CD8-positive, alpha-beta memory T cell (primary cell): Measurements from ENCODE around the gene CPNE2. TPM values are rescaled to one million over a fixed set of nuclear protein-coding genes. Genes with fewer than 3 reads are reported as not detected.
"Not testable (repeated sequence)": the region's sequence is repeated elsewhere in the genome, so short reads cannot be mapped to it uniquely, and the experiment has no call there.

Experiments
- CTCF ChIA-PET: fragments of 350-600 bp; sonication (Branson Sonifier 250); formaldehyde crosslinking; loops from one replicate; lab custom pipeline; 2021; ENCODE audit warnings: antibody characterized with exemption; lab: Charles Lee
- POLR2A ChIA-PET: fragments of 350-600 bp; sonication (Branson Sonifier 250); formaldehyde crosslinking; loops from one replicate; lab custom pipeline; 2021; ENCODE audit warnings: antibody characterized with exemption; lab: Charles Lee
- DNase-seq, 5 donors: peaks; one replicate each; pipeline versions ENCODE4 v3.0.0 to v3.0.0-alpha.2; 2020 to 2022; ENCODE audit warnings: mixed read lengths in 1 of 5
- H3K27ac ChIP-seq: one replicate; pipeline ENCODE4 v1.7.0; 2013; ENCODE audit warnings: low read depth, mild to moderate bottlenecking, low read length, moderate library complexity
- H3K27me3 ChIP-seq: 2 replicates; pipeline ENCODE4 v1.7.0; 2013; ENCODE audit warnings: low read length, mild to moderate bottlenecking; ENCODE audit not compliant: insufficient read depth, poor library complexity, severe bottlenecking
- H3K36me3 ChIP-seq: 2 replicates; pipeline ENCODE4 v1.7.0; 2013; ENCODE audit warnings: mild to moderate bottlenecking, low read length, moderate library complexity; ENCODE audit not compliant: insufficient read depth
- H3K4me1 ChIP-seq: 2 replicates; pipeline ENCODE4 v1.7.0; 2013; ENCODE audit warnings: mild to moderate bottlenecking, low read length, moderate library complexity; ENCODE audit not compliant: insufficient read depth
- H3K4me3 ChIP-seq: 2 replicates; pipeline ENCODE4 v1.7.0; 2013; ENCODE audit warnings: mild to moderate bottlenecking, low read length
- H3K9me3 ChIP-seq: 2 replicates; pipeline ENCODE4 v1.7.0; 2013; ENCODE audit warnings: mild to moderate bottlenecking, low read length
- H3K27ac Mint-ChIP-seq, 8 donors: one replicate each; pipeline ENCODE4 v1.8.0; 2020 to 2021; ENCODE audit warnings: mixed read lengths in 8 of 8, mild to moderate bottlenecking in 6 of 8, inconsistent platforms in 3 of 8, moderate library complexity in 3 of 8
- H3K27me3 Mint-ChIP-seq, 2 donors: one replicate each; pipeline ENCODE4 v1.8.0; 2020 to 2021; ENCODE audit warnings: mixed read lengths in 2 of 2, mild to moderate bottlenecking in 1 of 2, moderate library complexity in 1 of 2
- H3K36me3 Mint-ChIP-seq, 3 donors: one replicate each; pipeline ENCODE4 v1.8.0; 2020 to 2021; ENCODE audit warnings: mixed read lengths in 3 of 3, inconsistent platforms in 1 of 3, mild to moderate bottlenecking in 1 of 3
- H3K4me1 Mint-ChIP-seq, 3 donors: one replicate each; pipeline ENCODE4 v1.8.0; 2020 to 2021; ENCODE audit warnings: mixed read lengths in 3 of 3, inconsistent platforms in 1 of 3, mild to moderate bottlenecking in 1 of 3
- H3K4me3 Mint-ChIP-seq, 7 donors: one replicate each; pipeline ENCODE4 v1.8.0; 2020 to 2021; ENCODE audit warnings: mixed read lengths in 7 of 7, mild to moderate bottlenecking in 6 of 7, moderate library complexity in 4 of 7, inconsistent platforms in 2 of 7
- H3K9me3 Mint-ChIP-seq, 5 donors: one replicate each; pipeline ENCODE4 v1.8.0; 2020 to 2022; ENCODE audit warnings: mixed read lengths in 5 of 5, mild to moderate bottlenecking in 3 of 5, moderate library complexity in 2 of 5, inconsistent platforms in 1 of 5
- polyA plus RNA-seq: library from polyadenylated mRNA; unstranded; fragments of 300-500 nt; fragmentation: Illumina TruSeq; gene quantifications from one replicate; pipeline ENCODE4 v1.2.3, GENCODE V29; 2021
- total RNA-seq, 2 experiments: library from RNA; stranded (reverse); gene quantifications; one replicate each; pipeline ENCODE4 v1.2.3, GENCODE V29; 2021

The CPNE2 gene
- total and polyA plus RNA-seq, 3 experiments from 2014 or later: 9.4 to 90.4 (median 9.4) TPM

GRCh38 chr16:57109259-57110105 is 17.1 kb downstream of the CPNE2 start:
- H3K4me3 ChIP-seq, POLR2A ChIA-PET, H3K4me1 ChIP-seq, H3K36me3 ChIP-seq, DNase-seq, H3K36me3 Mint-ChIP-seq, CTCF ChIA-PET, H3K27me3 Mint-ChIP-seq, H3K4me3 Mint-ChIP-seq, H3K27me3 ChIP-seq, H3K27ac ChIP-seq, H3K9me3 Mint-ChIP-seq, H3K9me3 ChIP-seq: not testable (repeated sequence)
- peak overlapping the region in 1 of 8 donors; percentile 33 for H3K27ac Mint-ChIP-seq
- H3K4me1 Mint-ChIP-seq: peaks cover 7 to 11% (median 10%) of the 10 kb centered on the region in 3 donors

- H3K4me1 Mint-ChIP-seq: peaks cover 0 to 4% (median 3%) of the 10 kb centered on the region in 3 donors
- no peak overlapping the region for H3K4me3 Mint-ChIP-seq
- no peaks in the 10 kb centered on the region for H3K9me3 Mint-ChIP-seq
- H3K27ac Mint-ChIP-seq: no peak overlapping the region
- H3K36me3 Mint-ChIP-seq: peaks cover 0 to under 1% (median under 1%) of the 10 kb centered on the region in 3 donors
- ChIA-PET POLR2A (no interaction called here), CTCF (no interaction called here)
- H3K4me1 ChIP-seq: no peaks in the 10 kb centered on the region
- DNase-seq: no peak
- H3K9me3 ChIP-seq: no peaks in the 10 kb centered on the region
- no peaks in the 10 kb centered on the region for H3K27me3 Mint-ChIP-seq
- no peak overlapping the region for H3K4me3 ChIP-seq
- H3K27me3 ChIP-seq: no peaks in the 10 kb centered on the region
- no peak overlapping the region for H3K27ac ChIP-seq
- no peaks in the 10 kb centered on the region for H3K36me3 ChIP-seq
These were observed 18.6 kb downstream of the CPNE2 start for GRCh38 chr16:57110937-57111336.

GRCh38 chr16:57111420-57111819 is 19.0 kb downstream of the CPNE2 start:
- H3K36me3 ChIP-seq: no peaks in the 10 kb centered on the region
- Mint-ChIP-seq H3K4me3 (no peak overlapping the region), H3K27ac (peak overlapping the region in 1 of 8 donors; percentile 36), H3K9me3 (no peaks in the 10 kb centered on the region), H3K4me1 (peaks cover 0 to 2% (median 1%) of the 10 kb centered on the region in 3 donors), H3K36me3 (peaks cover 0 to 3% (median 3%) of the 10 kb centered on the region in 3 donors), H3K27me3 (no peaks in the 10 kb centered on the region)
- H3K27me3 ChIP-seq: no peaks in the 10 kb centered on the region
- ChIA-PET POLR2A (no interaction called here), CTCF (no interaction called here)
- H3K4me3 ChIP-seq: no peak overlapping the region
- H3K9me3 ChIP-seq: no peaks in the 10 kb centered on the region
- DNase-seq: no peak
- no peak overlapping the region for H3K27ac ChIP-seq
- H3K4me1 ChIP-seq: no peaks in the 10 kb centered on the region

- CTCF ChIA-PET: no interaction called here
These were observed 20.1 kb downstream of the CPNE2 start for GRCh38 chr16:57112403-57113041.

GRCh38 chr16:57113042-57113453 is 20.7 kb downstream of the CPNE2 start:
- Histone ChIP-seq H3K4me1 (no peaks in the 10 kb centered on the region), H3K27ac (no peak overlapping the region), H3K9me3 (no peaks in the 10 kb centered on the region), H3K4me3 (no peak overlapping the region), H3K27me3 (no peaks in the 10 kb centered on the region), H3K36me3 (no peaks in the 10 kb centered on the region)
- H3K9me3 Mint-ChIP-seq: no peaks in the 10 kb centered on the region
- no peaks in the 10 kb centered on the region for H3K4me1 Mint-ChIP-seq
- H3K27me3 Mint-ChIP-seq: no peaks in the 10 kb centered on the region
- no peak for DNase-seq
- peaks cover 0 to 3% (median 3%) of the 10 kb centered on the region in 3 donors for H3K36me3 Mint-ChIP-seq
- ChIA-PET POLR2A (no interaction called here), CTCF (no interaction called here)
- no peak overlapping the region for H3K4me3 Mint-ChIP-seq
- H3K27ac Mint-ChIP-seq: no peak overlapping the region

More at GRCh38 chr16:57112403-57113041, 20.1 kb downstream of the CPNE2 start:
- H3K4me1 Mint-ChIP-seq: no peaks in the 10 kb centered on the region
- no peaks in the 10 kb centered on the region for H3K27me3 Mint-ChIP-seq
- no peak overlapping the region for H3K4me3 Mint-ChIP-seq
- DNase-seq: no peak
- peaks cover 0 to 3% (median 3%) of the 10 kb centered on the region in 3 donors for H3K36me3 Mint-ChIP-seq
- Histone ChIP-seq H3K4me3 (no peak overlapping the region), H3K27ac (no peak overlapping the region), H3K36me3 (no peaks in the 10 kb centered on the region), H3K4me1 (no peaks in the 10 kb centered on the region), H3K9me3 (no peaks in the 10 kb centered on the region), H3K27me3 (no peaks in the 10 kb centered on the region)
- POLR2A ChIA-PET: no interaction called here
- peak overlapping the region in 1 of 8 donors; percentile 78 for H3K27ac Mint-ChIP-seq
- no peaks in the 10 kb centered on the region for H3K9me3 Mint-ChIP-seq

GRCh38 chr16:57113664-57114063 is 21.3 kb downstream of the CPNE2 start:
- H3K27me3 ChIP-seq: no peaks in the 10 kb centered on the region
- Mint-ChIP-seq H3K4me3 (no peak overlapping the region), H3K27ac (peak overlapping the region in 1 of 8 donors; percentile 56), H3K36me3 (peaks cover 0 to 3% (median 3%) of the 10 kb centered on the region in 3 donors), H3K4me1 (no peaks in the 10 kb centered on the region), H3K9me3 (no peaks in the 10 kb centered on the region), H3K27me3 (no peaks in the 10 kb centered on the region)
- no peaks in the 10 kb centered on the region for H3K9me3 ChIP-seq
- CTCF ChIA-PET: no interaction called here
- H3K4me1 ChIP-seq: no peaks in the 10 kb centered on the region
- H3K4me3 ChIP-seq: no peak overlapping the region
- H3K36me3 ChIP-seq: no peaks in the 10 kb centered on the region
- no peak for DNase-seq
- POLR2A ChIA-PET: no interaction called here
- no peak overlapping the region for H3K27ac ChIP-seq

GRCh38 chr16:57115168-57115513 is 22.8 kb downstream of the CPNE2 start:
- no peak overlapping the region for H3K27ac ChIP-seq
- ChIA-PET POLR2A (no interaction called here), CTCF (no interaction called here)
- H3K4me3 Mint-ChIP-seq: no peak overlapping the region
- no peaks in the 10 kb centered on the region for H3K4me1 Mint-ChIP-seq
- no peaks in the 10 kb centered on the region for H3K9me3 ChIP-seq
- no peak overlapping the region for H3K27ac Mint-ChIP-seq
- no peaks in the 10 kb centered on the region for H3K27me3 Mint-ChIP-seq
- no peaks in the 10 kb centered on the region for H3K9me3 Mint-ChIP-seq
- peaks cover 0 to 3% (median 3%) of the 10 kb centered on the region in 3 donors for H3K36me3 Mint-ChIP-seq
- H3K4me3 ChIP-seq: no peak overlapping the region
- no peaks in the 10 kb centered on the region for H3K36me3 ChIP-seq
- H3K4me1 ChIP-seq: no peaks in the 10 kb centered on the region
- no peak for DNase-seq
- no peaks in the 10 kb centered on the region for H3K27me3 ChIP-seq

GRCh38 chr16:57115514-57116182 is 23.3 kb downstream of the CPNE2 start:
- Histone ChIP-seq H3K4me3 (no peak overlapping the region), H3K27ac (no peak overlapping the region), H3K27me3 (no peaks in the 10 kb centered on the region), H3K36me3 (no peaks in the 10 kb centered on the region), H3K9me3 (no peaks in the 10 kb centered on the region), H3K4me1 (no peaks in the 10 kb centered on the region)
- Mint-ChIP-seq H3K27me3 (no peaks in the 10 kb centered on the region), H3K9me3 (no peaks in the 10 kb centered on the region), H3K4me1 (no peaks in the 10 kb centered on the region), H3K4me3 (no peak overlapping the region), H3K27ac (peak overlapping the region in 2 of 8 donors; percentile 58 to 70), H3K36me3 (peaks cover 0 to 3% (median 3%) of the 10 kb centered on the region in 3 donors)
- ChIA-PET POLR2A (no interaction called here), CTCF (no interaction called here)
- no peak for DNase-seq
